DOHH2 (cell line): ENCODE results near the gene SLC22A2.

Experiments used
- H3F3A ChIP-seq: fragments of 200-600 bp; sonication (generic), shearing (Covaris generic); 2 replicates; pipeline ENCODE4 v1.6.0; 2016; ENCODE audit warnings: antibody characterized with exemption, mild to moderate bottlenecking; ENCODE audit not compliant: control insufficient read depth, insufficient read depth
- H3K27ac ChIP-seq: fragments of 200-600 bp; sonication (generic); 2 replicates; pipeline ENCODE4 v1.5.1; 2014; ENCODE audit warnings: low read depth, mild to moderate bottlenecking, low read length, moderate library complexity
- H3K27me3 ChIP-seq: fragments of 200-600 bp; sonication (generic); 2 replicates; pipeline ENCODE4 v1.6.1; 2014; ENCODE audit warnings: mild to moderate bottlenecking, low read length, mixed read lengths; ENCODE audit not compliant: control insufficient read depth
- H3K36me3 ChIP-seq: fragments of 200-600 bp; sonication (generic); 2 replicates; pipeline ENCODE4 v1.6.1; 2014; ENCODE audit warnings: mild to moderate bottlenecking, low read length, moderate library complexity, mixed read lengths; ENCODE audit not compliant: control insufficient read depth
- H3K4me1 ChIP-seq: fragments of 200-600 bp; sonication (generic); 2 replicates; pipeline ENCODE4 v1.6.1; 2014; ENCODE audit warnings: mild to moderate bottlenecking, low read length, mixed read lengths; ENCODE audit not compliant: control insufficient read depth
- H3K4me2 ChIP-seq: fragments of 200-600 bp; sonication (generic); 2 replicates; pipeline ENCODE4 v1.6.0; 2014; ENCODE audit warnings: mild to moderate bottlenecking, low read length, moderate library complexity
- H3K4me3 ChIP-seq: fragments of 200-600 bp; sonication (generic); 2 replicates; pipeline ENCODE4 v1.5.1; 2014; ENCODE audit warnings: mild to moderate bottlenecking, low read length, mixed read lengths
- H3K79me2 ChIP-seq: fragments of 200-600 bp; sonication (generic); 2 replicates; pipeline ENCODE4 v1.6.1; 2014; ENCODE audit warnings: mild to moderate bottlenecking, low read length, mixed read lengths; ENCODE audit not compliant: control insufficient read depth
- H3K9me2 ChIP-seq: fragments of 200-600 bp; sonication (generic); replicated peaks from 2 replicates; pipeline ENCODE4 v1.6.1; 2014; ENCODE audit warnings: mild to moderate bottlenecking, low read length, mixed read lengths; ENCODE audit not compliant: control insufficient read depth
- H3K9me3 ChIP-seq: fragments of 200-600 bp; sonication (generic); 2 replicates; pipeline ENCODE4 v1.6.1; 2014; ENCODE audit warnings: antibody characterized with exemption, low read length, mixed read lengths; ENCODE audit not compliant: control insufficient read depth, insufficient read depth
- H4K20me1 ChIP-seq: fragments of 200-600 bp; sonication (generic); 2 replicates; pipeline ENCODE4 v1.6.0; 2014; ENCODE audit warnings: low read depth, mild to moderate bottlenecking, antibody characterized with exemption, low read length, moderate library complexity; ENCODE audit not compliant: control insufficient read depth, insufficient read depth
- CTCF ChIP-seq: fragments of 200-600 bp; sonication (generic); IDR thresholded peaks from one replicate; pipeline ENCODE4 v1.5.1; 2014; ENCODE audit warnings: antibody characterized with exemption, mild to moderate bottlenecking, low read depth, low read length; ENCODE audit not compliant: poor library complexity, severe bottlenecking
- EZH2phosphoT487 ChIP-seq: fragments of 200-600 bp; sonication (generic); IDR thresholded peaks from 2 replicates; pipeline ENCODE4 v1.6.1; 2017; ENCODE audit warnings: borderline replicate concordance, mild to moderate bottlenecking, antibody characterized with exemption, low read length, moderate library complexity, mixed read lengths

SLC22A2 gene

DNA sequence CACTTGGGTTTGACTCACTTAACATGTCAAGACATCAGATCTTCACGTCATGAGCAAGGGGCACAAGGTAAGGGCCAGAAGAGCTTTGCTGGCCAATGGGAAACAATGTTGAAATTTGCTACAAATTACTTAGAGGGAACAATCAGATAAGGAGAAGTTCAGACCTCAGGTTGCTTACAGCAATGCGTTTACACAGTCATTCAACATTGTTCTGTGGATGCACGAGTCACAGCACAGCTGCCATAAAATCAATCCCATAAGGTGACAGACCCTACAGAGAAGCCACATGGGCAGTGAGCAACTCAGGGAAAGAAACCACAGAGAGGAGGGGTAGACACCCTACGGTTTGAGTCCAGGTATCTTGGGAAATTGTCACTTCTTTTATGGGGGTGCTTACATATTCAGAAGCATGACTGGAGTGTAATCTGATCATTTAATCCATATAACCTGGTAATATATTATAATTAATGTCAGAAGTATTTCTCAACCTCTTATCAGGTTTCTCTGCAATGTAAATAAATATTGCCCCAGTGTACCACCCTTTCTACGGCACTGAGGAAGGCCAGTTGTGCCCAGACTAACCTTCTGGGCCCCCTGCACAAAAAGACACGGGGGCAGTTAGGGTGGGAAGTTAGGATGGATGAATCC is 2.3 kb upstream of the SLC22A2 start:
- no peaks in the 10 kb centered on the region for H3K9me2 ChIP-seq
- H3K36me3 ChIP-seq: no peaks in the 10 kb centered on the region
- no peaks in the 10 kb centered on the region for H3K9me3 ChIP-seq
- no peak overlapping the region for H3K4me2 ChIP-seq
- H3K27ac ChIP-seq: no peak overlapping the region
- H4K20me1 ChIP-seq: no peaks in the 10 kb centered on the region
- no peaks in the 10 kb centered on the region for H3K79me2 ChIP-seq
- H3F3A ChIP-seq: no peaks in the 10 kb centered on the region
- TF ChIP-seq CTCF: no peak
- no peak for TF ChIP-seq EZH2phosphoT487
- H3K4me3 ChIP-seq: no peak overlapping the region
- no peaks in the 10 kb centered on the region for H3K4me1 ChIP-seq
- H3K27me3 ChIP-seq: no peaks in the 10 kb centered on the region

DNA sequence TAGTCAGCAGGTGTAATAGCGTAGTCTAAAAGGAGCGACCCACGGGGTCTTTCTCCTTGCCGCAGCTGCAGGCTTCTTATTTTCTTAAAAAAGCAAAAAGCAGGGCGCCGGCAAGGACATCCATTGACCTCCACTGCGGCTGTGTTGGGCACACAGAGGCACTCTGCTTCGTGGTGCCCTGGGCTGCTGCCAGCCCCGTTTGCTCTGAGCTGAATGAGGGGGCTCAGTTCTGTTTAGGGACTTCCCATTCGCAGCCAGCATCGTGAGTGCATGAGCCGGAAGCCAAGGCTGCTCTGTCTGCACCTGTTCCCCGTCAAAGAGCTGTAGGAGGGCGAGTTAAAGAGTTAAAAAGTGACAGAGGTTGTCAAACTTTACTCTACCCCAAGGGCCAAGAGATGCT is 1.7 kb upstream of the SLC22A2 start:
- no peaks in the 10 kb centered on the region for H3K9me2 ChIP-seq
- H3K27me3 ChIP-seq: no peaks in the 10 kb centered on the region
- H4K20me1 ChIP-seq: no peaks in the 10 kb centered on the region
- H3K4me2 ChIP-seq: no peak overlapping the region
- H3K27ac ChIP-seq: no peak overlapping the region
- H3K79me2 ChIP-seq: no peaks in the 10 kb centered on the region
- H3K4me3 ChIP-seq: no peak overlapping the region
- H3F3A ChIP-seq: no peaks in the 10 kb centered on the region
- TF ChIP-seq CTCF: no peak
- TF ChIP-seq EZH2phosphoT487: no peak
- H3K36me3 ChIP-seq: no peaks in the 10 kb centered on the region
- H3K4me1 ChIP-seq: no peaks in the 10 kb centered on the region
- H3K9me3 ChIP-seq: no peaks in the 10 kb centered on the region

DNA sequence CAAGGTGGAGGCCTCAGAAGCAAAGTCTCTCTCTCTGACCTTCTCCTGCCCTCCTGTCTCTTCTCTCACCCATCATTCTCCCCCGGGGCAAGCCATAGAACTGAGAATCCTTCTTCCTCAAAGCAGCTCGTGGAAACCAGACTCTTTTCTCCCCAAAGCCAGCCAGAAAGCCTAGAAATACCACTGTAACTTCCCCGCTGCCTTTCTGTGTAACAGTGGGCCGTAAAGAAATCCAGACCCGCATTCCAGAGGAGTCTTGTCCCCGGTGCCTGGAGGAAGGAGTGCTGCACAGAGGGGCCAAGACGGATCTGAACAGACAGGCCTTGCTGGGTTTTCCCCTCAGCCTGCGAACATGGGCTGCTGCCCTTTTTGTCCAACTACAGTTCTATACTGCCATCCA is 977 bp upstream of the SLC22A2 start:
- Histone ChIP-seq H3K4me1 (no peaks in the 10 kb centered on the region), H3K27ac (no peak overlapping the region)
- no peak for TF ChIP-seq EZH2phosphoT487
- TF ChIP-seq CTCF: no peak

DNA sequence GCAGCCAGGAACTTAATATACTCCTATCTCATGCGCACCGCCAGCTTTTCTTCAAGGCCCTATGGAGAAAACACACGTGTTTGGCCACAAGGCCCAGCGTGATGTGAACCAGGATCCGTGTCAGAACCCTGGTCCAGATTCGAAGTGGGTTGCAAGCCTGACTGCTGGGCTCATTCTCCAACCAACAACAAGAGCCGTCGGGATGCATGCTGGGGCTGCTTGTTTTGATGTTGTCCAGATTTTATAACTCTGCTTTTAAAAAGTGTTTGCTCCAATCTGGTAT is 463 bp upstream of the SLC22A2 start:
- Histone ChIP-seq H4K20me1 (no peaks in the 10 kb centered on the region), H3K9me3 (no peaks in the 10 kb centered on the region), H3K4me2 (no peak overlapping the region), H3K27me3 (no peaks in the 10 kb centered on the region), H3K9me2 (no peaks in the 10 kb centered on the region), H3K27ac (no peak overlapping the region), H3K4me3 (no peak overlapping the region), H3K4me1 (no peaks in the 10 kb centered on the region), H3K79me2 (no peaks in the 10 kb centered on the region), H3K36me3 (no peaks in the 10 kb centered on the region), H3F3A (no peaks in the 10 kb centered on the region)
- TF ChIP-seq EZH2phosphoT487: no peak
- no peak for TF ChIP-seq CTCF

More for the DNA sequence above, 977 bp upstream of the SLC22A2 start:
- Histone ChIP-seq H3K9me2 (no peaks in the 10 kb centered on the region), H3K4me2 (no peak overlapping the region), H3K79me2 (no peaks in the 10 kb centered on the region), H4K20me1 (no peaks in the 10 kb centered on the region), H3K9me3 (no peaks in the 10 kb centered on the region), H3K36me3 (no peaks in the 10 kb centered on the region), H3F3A (no peaks in the 10 kb centered on the region), H3K4me3 (no peak overlapping the region), H3K27me3 (no peaks in the 10 kb centered on the region)
